ENCODE data around the gene FAM20A. TPM values are rescaled to one million over a fixed set of nuclear protein-coding genes. Genes with fewer than 3 reads are reported as not detected.

FAM20A gene
- total RNA-seq, 1 donor from 2014 or later, result not detected

- no peaks in the 10 kb centered on the region for H3K9me3 Mint-ChIP-seq
- peaks cover 63% of the 10 kb centered on the region for H3K27me3 Mint-ChIP-seq
- H3K4me1 Mint-ChIP-seq, result peaks cover 8% of the 10 kb centered on the region
- no peaks in the 10 kb centered on the region for H3K36me3 Mint-ChIP-seq (ENCODE audit: low read depth)
- ChIA-PET CTCF (no interaction called here), POLR2A (interaction anchor here (1.1 kb wide), 1 partner anchor 15 kb away, joined by 3 read pairs; no protein-coding TSS in a partner anchor)
- DNase-seq, result no peak
- TF ChIP-seq CTCF (IDR thresholded peaks at IDR 0.05), result no peak
- intact Hi-C loops (cut with micrococcal nuclease), result no loop called here
- no peak overlapping the region for H3K4me3 Mint-ChIP-seq
- no peak overlapping the region for H3K27ac Mint-ChIP-seq
- no peak for ATAC-seq (ENCODE audit: low read depth)
Observed at GRCh38 chr17:68599091-68599490, 2.1 kb downstream of the FAM20A start.

- Mint-ChIP-seq H3K4me3 (no peak overlapping the region), H3K27ac (no peak overlapping the region), H3K36me3 (ENCODE audit: low read depth) (no peaks in the 10 kb centered on the region), H3K27me3 (peaks cover 62% of the 10 kb centered on the region), H3K4me1 (peaks cover 8% of the 10 kb centered on the region), H3K9me3 (no peaks in the 10 kb centered on the region)
- intact Hi-C loops (cut with micrococcal nuclease), result no loop called here
- POLR2A ChIA-PET, result no interaction called here
- ATAC-seq (ENCODE audit: low read depth) (no peak), DNase-seq (no peak)
- CTCF ChIA-PET, result no interaction called here
- no peak for TF ChIP-seq CTCF (IDR thresholded peaks at IDR 0.05)
Observed at GRCh38 chr17:68598545-68598961, 2.6 kb downstream of the FAM20A start.

GRCh38 chr17:68598074-68598473, 3.1 kb downstream of the FAM20A start:
- intact Hi-C loops (cut with micrococcal nuclease), result no loop called here
- H3K36me3 Mint-ChIP-seq (ENCODE audit: low read depth), result no peaks in the 10 kb centered on the region
- no peak for ATAC-seq (ENCODE audit: low read depth)

GRCh38 chr17:68596411-68596945, 4.7 kb downstream of the FAM20A start:
- POLR2A ChIA-PET, result no interaction called here
- H3K27me3 Mint-ChIP-seq, result peaks cover 53% of the 10 kb centered on the region
- DNase-seq, result no peak
- no peak overlapping the region for H3K27ac Mint-ChIP-seq
- no peak overlapping the region for H3K4me3 Mint-ChIP-seq
- H3K4me1 Mint-ChIP-seq, result peaks cover 5% of the 10 kb centered on the region
- CTCF ChIA-PET, result no interaction called here
- H3K36me3 Mint-ChIP-seq (ENCODE audit: low read depth), result no peaks in the 10 kb centered on the region
- H3K9me3 Mint-ChIP-seq, result no peaks in the 10 kb centered on the region
- no peak for ATAC-seq (ENCODE audit: low read depth)
- intact Hi-C loops (cut with micrococcal nuclease), result no loop called here
- TF ChIP-seq CTCF (IDR thresholded peaks at IDR 0.05), result no peak

More at GRCh38 chr17:68598074-68598473, 3.1 kb downstream of the FAM20A start:
- no peaks in the 10 kb centered on the region for H3K9me3 Mint-ChIP-seq
- H3K4me1 Mint-ChIP-seq, result peaks cover 8% of the 10 kb centered on the region
- peaks cover 61% of the 10 kb centered on the region for H3K27me3 Mint-ChIP-seq
- no peak overlapping the region for H3K27ac Mint-ChIP-seq
- DNase-seq, result no peak
- no peak overlapping the region for H3K4me3 Mint-ChIP-seq
- POLR2A ChIA-PET, result no interaction called here
- CTCF ChIA-PET, result no interaction called here
- TF ChIP-seq CTCF (IDR thresholded peaks at IDR 0.05), result no peak

GRCh38 chr17:68595986-68596385, 5.2 kb downstream of the FAM20A start:
- Mint-ChIP-seq H3K27ac (no peak overlapping the region), H3K9me3 (no peaks in the 10 kb centered on the region), H3K4me1 (peaks cover 5% of the 10 kb centered on the region), H3K4me3 (no peak overlapping the region), H3K36me3 (ENCODE audit: low read depth) (no peaks in the 10 kb centered on the region), H3K27me3 (peaks cover 53% of the 10 kb centered on the region)
- intact Hi-C loops (cut with micrococcal nuclease), result no loop called here
- TF ChIP-seq CTCF (IDR thresholded peaks at IDR 0.05), result no peak
- POLR2A ChIA-PET, result no interaction called here
- no peak for ATAC-seq (ENCODE audit: low read depth)
- CTCF ChIA-PET, result no interaction called here
- DNase-seq, result no peak

Data from activated B cell treated with CpG ODN at 0.5 μM for 24 hours (primary cell).